ENCODE data around the gene TRIM44. TPM values are rescaled to one million over a fixed set of nuclear protein-coding genes. Genes with fewer than 3 reads are reported as not detected.

The TRIM44 gene
- total RNA-seq, 2 donors from 2014 or later = 30.6 to 33.2 TPM

DNA sequence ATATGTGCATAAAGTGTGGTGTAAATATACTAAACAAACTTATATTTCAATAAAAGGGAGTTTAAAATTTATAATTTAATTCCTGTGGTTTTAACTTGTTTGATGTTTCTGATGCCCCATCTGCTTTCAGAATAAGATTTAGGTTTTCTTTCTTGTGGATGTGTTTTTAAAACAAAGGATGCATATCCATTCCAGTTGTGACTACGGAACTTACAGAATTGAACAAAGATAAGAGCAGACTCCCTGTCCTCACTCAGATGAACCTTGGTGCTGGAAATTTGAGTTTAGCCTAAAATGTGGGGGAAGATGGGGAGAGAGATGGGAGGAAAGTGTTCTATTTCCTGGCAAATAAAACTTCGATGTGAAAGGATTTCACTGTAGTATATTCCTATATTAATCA is 41.8 kb upstream of the TRIM44 start:
- Histone ChIP-seq H3K27me3 (replicated peaks; ENCODE audit: insufficient read depth) (no peaks in the 10 kb centered on the region), H3K27ac (no peak overlapping the region), H3K4me3 (no peak overlapping the region), H3K9me3 (no peaks in the 10 kb centered on the region), H3K36me3 (no peaks in the 10 kb centered on the region), H3K4me1 (replicated peaks) (peaks cover 21% of the 10 kb centered on the region)
- no peak for DNase-seq (ENCODE audit: low spot score)
- TF ChIP-seq POLR2A (IDR thresholded peaks at IDR 0.05) (no peak), CTCF (IDR thresholded peaks at IDR 0.05) (no peak), POLR2AphosphoS5 (IDR thresholded peaks at IDR 0.05) (no peak)
- WGBS = 35% methylated on average over 2 of the region's 2 CpGs
- intact Hi-C loops (cut with DNase I) = no loop called here

- intact Hi-C loops (cut with DNase I) = no loop called here
Measured at GRCh38 chr11:35621620-35622019, 41.0 kb upstream of the TRIM44 start.

DNA sequence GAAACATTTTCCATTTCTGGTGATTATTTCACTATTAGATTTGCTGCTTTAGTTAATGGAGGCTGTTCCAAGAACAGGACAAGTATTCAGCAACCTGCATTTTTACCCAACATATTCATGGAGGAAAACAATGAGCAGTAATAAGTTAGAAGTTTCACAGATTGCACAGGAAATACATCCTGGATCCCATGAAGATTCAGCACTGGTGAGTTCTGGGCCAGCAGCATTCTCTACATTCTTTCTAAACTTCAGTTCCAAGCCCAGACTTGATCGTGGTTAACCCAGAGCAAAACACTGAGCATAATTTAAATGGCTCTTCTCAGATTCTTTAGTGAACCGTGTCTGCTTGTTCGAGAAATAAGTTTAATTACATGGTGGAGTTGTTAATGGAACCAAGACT is 40.5 kb upstream of the TRIM44 start:
- DNase-seq (ENCODE audit: low spot score) = peak; percentile 53
- intact Hi-C loops (cut with DNase I) = no loop called here
- Histone ChIP-seq H3K27me3 (replicated peaks; ENCODE audit: insufficient read depth) (no peaks in the 10 kb centered on the region), H3K4me1 (replicated peaks) (peaks cover 21% of the 10 kb centered on the region), H3K36me3 (no peaks in the 10 kb centered on the region), H3K27ac (no peak overlapping the region), H3K4me3 (no peak overlapping the region), H3K9me3 (no peaks in the 10 kb centered on the region)
- TF ChIP-seq POLR2A (IDR thresholded peaks at IDR 0.05) (no peak), POLR2AphosphoS5 (IDR thresholded peaks at IDR 0.05) (no peak), CTCF (IDR thresholded peaks at IDR 0.05) (no peak)
- 22% methylated on average over 3 of the region's 3 CpGs for WGBS

More at GRCh38 chr11:35621620-35622019, 41.0 kb upstream of the TRIM44 start:
- H3K27me3 ChIP-seq (replicated peaks; ENCODE audit: insufficient read depth) = no peaks in the 10 kb centered on the region
- no peaks in the 10 kb centered on the region for H3K36me3 ChIP-seq
- H3K9me3 ChIP-seq = no peaks in the 10 kb centered on the region
- H3K27ac ChIP-seq = peak overlapping the region in 1 of 2 donors; percentile 7
- H3K4me1 ChIP-seq (replicated peaks) = peaks cover 21% of the 10 kb centered on the region
- TF ChIP-seq POLR2AphosphoS5 (IDR thresholded peaks at IDR 0.05) = peak; percentile 24
- TF ChIP-seq CTCF (IDR thresholded peaks at IDR 0.05) = no peak
- TF ChIP-seq POLR2A (IDR thresholded peaks at IDR 0.05) = no peak
- no peak for DNase-seq (ENCODE audit: low spot score)
- H3K4me3 ChIP-seq = no peak overlapping the region
- 22% methylated on average over 2 of the region's 2 CpGs for WGBS

DNA sequence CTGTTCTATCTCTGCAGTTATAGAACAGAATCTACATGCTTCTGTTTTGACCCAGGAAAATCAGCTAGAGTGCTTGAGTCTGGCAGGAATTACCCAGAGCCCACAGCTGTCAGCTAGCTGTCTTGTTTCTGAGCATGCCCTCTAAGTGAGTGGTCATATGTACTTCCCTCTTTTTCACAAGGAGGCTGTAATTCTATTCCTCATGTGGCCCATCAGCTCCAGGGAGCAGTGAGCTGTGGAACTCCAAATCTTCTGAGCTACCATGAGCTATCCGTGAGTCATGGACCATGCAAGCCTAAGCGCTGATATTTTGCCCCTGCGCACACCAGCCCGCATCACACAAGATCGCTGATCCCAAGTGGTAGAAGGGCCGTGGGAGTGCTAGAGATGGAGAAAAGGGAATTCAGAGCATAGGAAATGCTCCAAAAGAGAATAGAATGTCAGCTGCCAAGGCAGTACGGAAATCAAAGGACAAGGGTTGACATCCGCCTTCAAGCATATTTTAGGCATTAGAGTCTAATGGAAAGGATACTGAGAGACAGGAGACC is 38.9 kb upstream of the TRIM44 start:
- 90% methylated on average over 8 of the region's 8 CpGs for WGBS
- no peak for DNase-seq (ENCODE audit: low spot score)
- Histone ChIP-seq H3K4me3 (no peak overlapping the region), H3K9me3 (no peaks in the 10 kb centered on the region), H3K4me1 (replicated peaks) (peaks cover 21% of the 10 kb centered on the region), H3K27me3 (replicated peaks; ENCODE audit: insufficient read depth) (no peaks in the 10 kb centered on the region), H3K27ac (no peak overlapping the region), H3K36me3 (no peaks in the 10 kb centered on the region)
- no peak for TF ChIP-seq CTCF (IDR thresholded peaks at IDR 0.05)
- intact Hi-C loops (cut with DNase I) = no loop called here

- Histone ChIP-seq H3K4me1 (replicated peaks) (peaks cover 15% of the 10 kb centered on the region), H3K36me3 (no peaks in the 10 kb centered on the region), H3K4me3 (no peak overlapping the region), H3K27me3 (replicated peaks; ENCODE audit: insufficient read depth) (no peaks in the 10 kb centered on the region), H3K9me3 (no peaks in the 10 kb centered on the region), H3K27ac (no peak overlapping the region)
- 84% methylated on average over 2 of the region's 2 CpGs for WGBS
- intact Hi-C loops (cut with DNase I) = no loop called here
- no peak for DNase-seq (ENCODE audit: low spot score)
- TF ChIP-seq POLR2AphosphoS5 (IDR thresholded peaks at IDR 0.05) (no peak), CTCF (IDR thresholded peaks at IDR 0.05) (no peak), POLR2A (IDR thresholded peaks at IDR 0.05) (no peak)
Measured at GRCh38 chr11:35624316-35624715, 38.3 kb upstream of the TRIM44 start.
